ENCODE measurements around the gene ITGB8. TPM values are rescaled to one million over a fixed set of nuclear protein-coding genes. Genes with fewer than 3 reads are reported as not detected.

The ITGB8 gene
- total RNA-seq, 2 donors from 2014 or later: 0.05 to 0.26 TPM

- Mint-ChIP-seq H3K4me1 (no peaks in the 10 kb centered on the region), H3K36me3 (ENCODE audit: low read depth) (no peaks in the 10 kb centered on the region), H3K4me3 (no peak overlapping the region), H3K27ac (no peak overlapping the region), H3K9me3 (no peaks in the 10 kb centered on the region), H3K27me3 (no peaks in the 10 kb centered on the region)
- no peak for ATAC-seq (replicated peaks)
Measured at GRCh38 chr7:20431146-20431545, 100.4 kb downstream of the ITGB8 start.

- no peak for ATAC-seq (replicated peaks)
- no peak overlapping the region for H3K27ac Mint-ChIP-seq
- no peaks in the 10 kb centered on the region for H3K36me3 Mint-ChIP-seq (ENCODE audit: low read depth)
- H3K4me3 Mint-ChIP-seq: no peak overlapping the region
- H3K9me3 Mint-ChIP-seq: no peaks in the 10 kb centered on the region
- no peaks in the 10 kb centered on the region for H3K4me1 Mint-ChIP-seq
- no peaks in the 10 kb centered on the region for H3K27me3 Mint-ChIP-seq
Measured at GRCh38 chr7:20432071-20432470, 101.4 kb downstream of the ITGB8 start.

GRCh38 chr7:20435305-20435704 lies 104.6 kb downstream of the ITGB8 start:
- no peaks in the 10 kb centered on the region for H3K36me3 Mint-ChIP-seq (ENCODE audit: low read depth)
- no peaks in the 10 kb centered on the region for H3K9me3 Mint-ChIP-seq
- no peaks in the 10 kb centered on the region for H3K27me3 Mint-ChIP-seq
- H3K4me3 Mint-ChIP-seq: no peak overlapping the region
- no peak for ATAC-seq (replicated peaks)
- no peak overlapping the region for H3K27ac Mint-ChIP-seq
- no peaks in the 10 kb centered on the region for H3K4me1 Mint-ChIP-seq

- H3K4me3 Mint-ChIP-seq: no peak overlapping the region
Measured at GRCh38 chr7:20438248-20438647, 107.5 kb downstream of the ITGB8 start.

GRCh38 chr7:20438694-20439376 lies 108.1 kb downstream of the ITGB8 start:
- peaks cover 4% of the 10 kb centered on the region for H3K9me3 Mint-ChIP-seq
- no peak for ATAC-seq (replicated peaks)
- H3K27ac Mint-ChIP-seq: no peak overlapping the region
- H3K4me3 Mint-ChIP-seq: no peak overlapping the region
- H3K4me1 Mint-ChIP-seq: no peaks in the 10 kb centered on the region
- no peaks in the 10 kb centered on the region for H3K36me3 Mint-ChIP-seq (ENCODE audit: low read depth)
- H3K27me3 Mint-ChIP-seq: no peaks in the 10 kb centered on the region

More at GRCh38 chr7:20438248-20438647, 107.5 kb downstream of the ITGB8 start:
- Mint-ChIP-seq H3K27ac (no peak overlapping the region), H3K27me3 (no peaks in the 10 kb centered on the region), H3K9me3 (peaks cover 4% of the 10 kb centered on the region), H3K36me3 (ENCODE audit: low read depth) (no peaks in the 10 kb centered on the region), H3K4me1 (no peaks in the 10 kb centered on the region)
- no peak for ATAC-seq (replicated peaks)

GRCh38 chr7:20439416-20440185 lies 108.9 kb downstream of the ITGB8 start:
- Mint-ChIP-seq H3K9me3 (peaks cover 4% of the 10 kb centered on the region), H3K4me3 (no peak overlapping the region), H3K36me3 (ENCODE audit: low read depth) (no peaks in the 10 kb centered on the region), H3K27ac (no peak overlapping the region), H3K27me3 (no peaks in the 10 kb centered on the region), H3K4me1 (no peaks in the 10 kb centered on the region)
- no peak for ATAC-seq (replicated peaks)

- no peak for ATAC-seq (replicated peaks)
- Mint-ChIP-seq H3K27me3 (no peaks in the 10 kb centered on the region), H3K36me3 (ENCODE audit: low read depth) (no peaks in the 10 kb centered on the region), H3K9me3 (peaks cover 4% of the 10 kb centered on the region), H3K27ac (no peak overlapping the region), H3K4me3 (no peak overlapping the region), H3K4me1 (no peaks in the 10 kb centered on the region)
Measured at GRCh38 chr7:20440472-20441105, 109.9 kb downstream of the ITGB8 start.

- no peaks in the 10 kb centered on the region for H3K4me1 Mint-ChIP-seq
- H3K27ac Mint-ChIP-seq: no peak overlapping the region
- no peak for ATAC-seq (replicated peaks)
- H3K9me3 Mint-ChIP-seq: peaks cover 4% of the 10 kb centered on the region
- H3K4me3 Mint-ChIP-seq: no peak overlapping the region
- no peaks in the 10 kb centered on the region for H3K27me3 Mint-ChIP-seq
- H3K36me3 Mint-ChIP-seq (ENCODE audit: low read depth): no peaks in the 10 kb centered on the region
Measured at GRCh38 chr7:20441346-20441745, 110.6 kb downstream of the ITGB8 start.

GRCh38 chr7:20441991-20442441 lies 111.3 kb downstream of the ITGB8 start:
- Mint-ChIP-seq H3K4me1 (no peaks in the 10 kb centered on the region), H3K27me3 (no peaks in the 10 kb centered on the region), H3K9me3 (peaks cover 4% of the 10 kb centered on the region), H3K4me3 (no peak overlapping the region), H3K27ac (no peak overlapping the region), H3K36me3 (ENCODE audit: low read depth) (no peaks in the 10 kb centered on the region)
- ATAC-seq (replicated peaks): no peak

- H3K36me3 Mint-ChIP-seq (ENCODE audit: low read depth): no peaks in the 10 kb centered on the region
- no peak for ATAC-seq (replicated peaks)
- H3K4me3 Mint-ChIP-seq: no peak overlapping the region
- H3K9me3 Mint-ChIP-seq: peaks cover 4% of the 10 kb centered on the region
- H3K4me1 Mint-ChIP-seq: no peaks in the 10 kb centered on the region
- no peaks in the 10 kb centered on the region for H3K27me3 Mint-ChIP-seq
- no peak overlapping the region for H3K27ac Mint-ChIP-seq
Measured at GRCh38 chr7:20442951-20443350, 112.3 kb downstream of the ITGB8 start.

GRCh38 chr7:20444030-20444800 lies 113.5 kb downstream of the ITGB8 start:
- no peak for ATAC-seq (replicated peaks)
- Mint-ChIP-seq H3K4me3 (no peak overlapping the region), H3K9me3 (peaks cover 4% of the 10 kb centered on the region), H3K27ac (no peak overlapping the region), H3K27me3 (no peaks in the 10 kb centered on the region), H3K36me3 (ENCODE audit: low read depth) (no peaks in the 10 kb centered on the region), H3K4me1 (no peaks in the 10 kb centered on the region)

- H3K27me3 Mint-ChIP-seq: no peaks in the 10 kb centered on the region
- H3K36me3 Mint-ChIP-seq (ENCODE audit: low read depth): no peaks in the 10 kb centered on the region
- no peak for ATAC-seq (replicated peaks)
- no peak overlapping the region for H3K27ac Mint-ChIP-seq
- H3K9me3 Mint-ChIP-seq: no peaks in the 10 kb centered on the region
- H3K4me3 Mint-ChIP-seq: no peak overlapping the region
- no peaks in the 10 kb centered on the region for H3K4me1 Mint-ChIP-seq
Measured at GRCh38 chr7:20447021-20447650, 116.4 kb downstream of the ITGB8 start.

GRCh38 chr7:20449176-20449575 lies 118.5 kb downstream of the ITGB8 start:
- no peak for ATAC-seq (replicated peaks)
- Mint-ChIP-seq H3K27me3 (no peaks in the 10 kb centered on the region), H3K4me3 (no peak overlapping the region), H3K4me1 (no peaks in the 10 kb centered on the region), H3K27ac (no peak overlapping the region), H3K36me3 (ENCODE audit: low read depth) (no peaks in the 10 kb centered on the region), H3K9me3 (no peaks in the 10 kb centered on the region)

GRCh38 chr7:20450536-20450935 lies 119.8 kb downstream of the ITGB8 start:
- Mint-ChIP-seq H3K36me3 (ENCODE audit: low read depth) (no peaks in the 10 kb centered on the region), H3K27me3 (no peaks in the 10 kb centered on the region), H3K4me1 (no peaks in the 10 kb centered on the region), H3K27ac (no peak overlapping the region), H3K9me3 (no peaks in the 10 kb centered on the region), H3K4me3 (no peak overlapping the region)
- no peak for ATAC-seq (replicated peaks)
